ENCODE results near the gene GNB1L. TPM values are rescaled to one million over a fixed set of nuclear protein-coding genes. Genes with fewer than 3 reads are reported as not detected.

GNB1L gene
- total RNA-seq, 1 donor from 2014 or later, result 6.1 TPM

DNA sequence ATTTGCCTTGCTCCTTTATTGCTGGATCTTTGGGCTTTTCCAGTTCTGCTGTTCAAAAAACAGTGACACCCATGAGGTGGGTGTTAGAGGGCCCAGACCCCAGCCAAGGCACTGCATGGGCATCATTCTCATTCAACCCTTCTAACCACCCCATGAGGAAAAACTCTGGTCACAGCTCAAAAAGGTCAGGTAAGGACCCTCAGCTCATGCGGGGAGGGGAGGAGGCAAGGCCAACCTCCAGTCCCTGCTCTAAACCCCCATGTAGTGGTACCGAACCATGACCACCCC is 7.4 kb downstream of the GNB1L start:
- Mint-ChIP-seq H3K36me3 (ENCODE audit: unreplicated experiment) (peaks cover 10% of the 10 kb centered on the region), H3K4me1 (ENCODE audit: unreplicated experiment) (peaks cover 31% of the 10 kb centered on the region), H3K4me3 (ENCODE audit: unreplicated experiment) (no peak overlapping the region), H3K27me3 (ENCODE audit: unreplicated experiment) (no peaks in the 10 kb centered on the region), H3K9me3 (ENCODE audit: unreplicated experiment) (no peaks in the 10 kb centered on the region), H3K27ac (ENCODE audit: unreplicated experiment) (no peak overlapping the region)
- TF ChIP-seq, protein P1, sequence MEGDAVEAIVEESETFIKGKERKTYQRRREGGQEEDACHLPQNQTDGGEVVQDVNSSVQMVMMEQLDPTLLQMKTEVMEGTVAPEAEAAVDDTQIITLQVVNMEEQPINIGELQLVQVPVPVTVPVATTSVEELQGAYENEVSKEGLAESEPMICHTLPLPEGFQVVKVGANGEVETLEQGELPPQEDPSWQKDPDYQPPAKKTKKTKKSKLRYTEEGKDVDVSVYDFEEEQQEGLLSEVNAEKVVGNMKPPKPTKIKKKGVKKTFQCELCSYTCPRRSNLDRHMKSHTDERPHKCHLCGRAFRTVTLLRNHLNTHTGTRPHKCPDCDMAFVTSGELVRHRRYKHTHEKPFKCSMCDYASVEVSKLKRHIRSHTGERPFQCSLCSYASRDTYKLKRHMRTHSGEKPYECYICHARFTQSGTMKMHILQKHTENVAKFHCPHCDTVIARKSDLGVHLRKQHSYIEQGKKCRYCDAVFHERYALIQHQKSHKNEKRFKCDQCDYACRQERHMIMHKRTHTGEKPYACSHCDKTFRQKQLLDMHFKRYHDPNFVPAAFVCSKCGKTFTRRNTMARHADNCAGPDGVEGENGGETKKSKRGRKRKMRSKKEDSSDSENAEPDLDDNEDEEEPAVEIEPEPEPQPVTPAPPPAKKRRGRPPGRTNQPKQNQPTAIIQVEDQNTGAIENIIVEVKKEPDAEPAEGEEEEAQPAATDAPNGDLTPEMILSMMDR (IDR thresholded peaks at IDR 0.05), result no peak
- no peak for DNase-seq (ENCODE audit: extremely low spot score, unreplicated experiment)

DNA sequence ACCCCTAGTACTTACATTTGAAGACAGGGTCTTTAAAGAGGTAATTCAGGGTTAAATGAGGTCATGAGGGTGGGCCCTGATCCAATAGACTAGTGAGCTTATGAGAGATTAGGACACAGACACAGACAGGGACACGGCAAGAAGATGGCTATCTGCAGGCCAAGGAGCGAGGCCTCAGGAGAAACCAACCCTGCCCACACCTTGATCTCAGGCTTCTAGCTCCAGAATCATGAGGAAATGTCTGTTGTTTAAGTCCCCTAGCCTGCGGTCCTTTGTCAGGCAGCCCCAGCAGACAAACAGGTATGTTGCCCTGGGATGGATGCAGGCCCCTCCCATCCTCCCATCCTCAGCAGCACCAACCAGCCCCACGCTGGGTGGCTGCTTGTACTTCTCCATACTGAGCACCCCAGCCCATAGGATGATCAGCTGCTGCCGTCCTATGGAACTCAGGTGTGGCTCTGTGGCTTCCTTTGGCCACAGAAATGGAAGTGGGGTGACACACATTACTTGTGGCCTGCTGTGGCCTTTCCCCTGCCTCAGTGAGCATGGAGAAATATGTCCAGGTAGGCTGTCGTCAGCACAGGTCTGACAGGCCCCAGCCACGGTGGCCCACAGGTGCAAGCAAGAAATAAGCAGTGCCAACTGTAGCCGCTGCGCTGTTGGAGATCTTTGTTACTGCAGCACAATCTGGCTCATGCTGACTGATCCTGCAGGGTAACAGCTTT is 7.9 kb downstream of the GNB1L start:
- Mint-ChIP-seq H3K27ac (ENCODE audit: unreplicated experiment) (no peak overlapping the region), H3K4me1 (ENCODE audit: unreplicated experiment) (peaks cover 31% of the 10 kb centered on the region), H3K4me3 (ENCODE audit: unreplicated experiment) (no peak overlapping the region), H3K9me3 (ENCODE audit: unreplicated experiment) (no peaks in the 10 kb centered on the region), H3K36me3 (ENCODE audit: unreplicated experiment) (peaks cover 8% of the 10 kb centered on the region), H3K27me3 (ENCODE audit: unreplicated experiment) (no peaks in the 10 kb centered on the region)
- TF ChIP-seq, protein P1 (IDR thresholded peaks at IDR 0.05), result no peak
- no peak for DNase-seq (ENCODE audit: extremely low spot score, unreplicated experiment)

DNA sequence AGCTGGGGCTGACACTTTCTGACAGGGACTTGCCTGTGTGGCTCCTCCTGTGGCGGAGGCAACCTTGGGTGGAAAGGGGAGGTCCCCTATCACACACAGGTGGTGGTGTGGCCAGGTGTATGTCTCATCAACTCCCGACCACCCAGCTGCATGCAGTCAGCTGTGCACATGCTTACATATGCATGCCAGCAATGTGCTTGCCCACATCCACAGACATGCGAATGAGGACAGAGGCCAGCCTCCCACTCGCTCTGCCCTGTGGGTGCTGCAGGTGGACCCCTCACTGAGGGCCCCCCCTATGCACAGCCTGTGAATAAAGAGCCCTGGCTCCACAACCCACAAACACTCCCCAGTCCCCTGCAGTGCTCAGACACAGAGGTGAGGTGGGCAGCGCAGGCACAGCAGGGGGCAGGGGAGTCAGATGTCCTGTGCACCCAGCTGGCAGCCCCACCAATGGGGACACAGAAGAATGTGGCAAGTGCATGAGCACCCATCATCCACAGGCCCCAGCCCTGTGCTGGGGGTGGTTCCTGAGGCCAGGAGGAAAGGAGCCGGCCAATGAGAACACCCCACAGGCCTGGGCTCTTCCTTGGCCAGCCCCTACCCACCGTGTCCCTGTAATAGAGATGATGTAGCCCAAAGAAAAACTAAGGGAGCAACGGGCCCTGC is 9.5 kb downstream of the GNB1L start:
- TF ChIP-seq, protein P1 (IDR thresholded peaks at IDR 0.05), result no peak

DNA sequence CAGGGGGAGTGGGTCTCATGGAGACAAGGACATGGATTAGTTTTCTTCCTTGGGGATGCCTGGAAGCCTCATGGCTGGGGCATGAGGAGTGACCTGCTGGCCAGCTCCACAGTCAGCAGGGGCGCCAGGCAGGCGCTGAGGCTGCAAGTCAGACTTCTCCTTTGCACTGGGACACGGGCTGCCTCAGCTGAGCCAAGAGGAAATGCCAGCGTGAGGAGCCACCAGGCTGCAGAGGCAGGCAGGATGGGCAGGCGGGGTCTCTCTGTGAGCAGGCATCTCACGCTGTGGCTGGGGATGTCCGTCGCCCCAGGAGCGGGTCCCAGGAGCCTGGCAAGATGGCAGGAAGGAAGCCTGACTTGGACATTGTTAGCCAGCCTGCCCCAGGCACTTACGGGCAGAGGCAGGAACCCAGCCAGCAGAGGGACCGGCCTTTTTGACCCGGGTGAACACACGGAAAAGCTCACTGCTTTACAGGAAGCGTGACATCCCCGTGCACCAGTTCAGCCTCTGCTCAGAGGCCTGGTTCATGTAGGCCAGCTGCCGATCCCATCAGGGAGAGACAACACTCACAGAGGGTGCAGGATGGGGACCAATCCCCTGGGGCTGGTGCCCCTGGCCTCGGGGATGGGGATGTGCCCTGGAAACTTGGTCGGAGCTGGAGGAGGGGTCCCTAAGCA is 10.2 kb downstream of the GNB1L start:
- H3K27ac Mint-ChIP-seq (ENCODE audit: unreplicated experiment), result peak overlapping the region; percentile 87
- peak overlapping the region; percentile 41 for H3K4me3 Mint-ChIP-seq (ENCODE audit: unreplicated experiment)
- TF ChIP-seq, protein P1 (IDR thresholded peaks at IDR 0.05), result peak; percentile 39
- H3K27me3 Mint-ChIP-seq (ENCODE audit: unreplicated experiment), result no peaks in the 10 kb centered on the region
- DNase-seq (ENCODE audit: extremely low spot score, unreplicated experiment), result peak; percentile 90
- H3K4me1 Mint-ChIP-seq (ENCODE audit: unreplicated experiment), result peaks cover 35% of the 10 kb centered on the region
- H3K9me3 Mint-ChIP-seq (ENCODE audit: unreplicated experiment), result no peaks in the 10 kb centered on the region
- peaks cover 5% of the 10 kb centered on the region for H3K36me3 Mint-ChIP-seq (ENCODE audit: unreplicated experiment)

More for the DNA sequence above, 9.5 kb downstream of the GNB1L start:
- DNase-seq (ENCODE audit: extremely low spot score, unreplicated experiment), result no peak
- Mint-ChIP-seq H3K27me3 (ENCODE audit: unreplicated experiment) (no peaks in the 10 kb centered on the region), H3K36me3 (ENCODE audit: unreplicated experiment) (peaks cover 5% of the 10 kb centered on the region), H3K4me1 (ENCODE audit: unreplicated experiment) (peaks cover 34% of the 10 kb centered on the region), H3K27ac (ENCODE audit: unreplicated experiment) (peak overlapping the region; percentile 87), H3K4me3 (ENCODE audit: unreplicated experiment) (no peak overlapping the region), H3K9me3 (ENCODE audit: unreplicated experiment) (no peaks in the 10 kb centered on the region)

DNA sequence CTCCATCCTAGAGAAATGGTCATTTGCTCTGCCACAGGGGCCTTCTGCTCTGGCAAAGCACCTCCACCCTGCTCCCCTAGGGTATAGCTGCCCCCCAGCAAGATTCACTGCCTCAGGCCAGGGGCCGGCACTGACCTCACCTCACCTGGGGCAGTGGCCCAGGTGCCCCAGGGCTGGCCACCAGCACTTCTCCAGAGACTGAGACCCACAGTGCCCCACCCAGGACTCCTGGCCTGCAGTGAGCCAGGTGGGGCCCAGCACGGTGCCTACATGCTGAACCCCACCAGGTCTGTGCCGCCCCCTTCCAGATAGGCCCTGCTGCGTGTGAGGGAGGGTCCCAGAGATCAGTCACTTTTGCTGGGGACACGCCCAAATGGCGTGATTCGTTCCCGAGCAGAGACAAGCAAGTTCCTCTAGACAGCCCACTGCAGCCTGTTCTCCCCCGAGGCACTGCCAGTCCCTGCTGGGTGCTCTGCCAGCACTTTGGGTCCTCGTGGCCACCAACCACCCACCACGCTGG is 10.8 kb downstream of the GNB1L start:
- peaks cover 5% of the 10 kb centered on the region for H3K36me3 Mint-ChIP-seq (ENCODE audit: unreplicated experiment)
- H3K4me1 Mint-ChIP-seq (ENCODE audit: unreplicated experiment), result peaks cover 35% of the 10 kb centered on the region
- H3K27ac Mint-ChIP-seq (ENCODE audit: unreplicated experiment), result peak overlapping the region; percentile 87
- DNase-seq (ENCODE audit: extremely low spot score, unreplicated experiment), result no peak
- TF ChIP-seq, protein P1 (IDR thresholded peaks at IDR 0.05), result no peak
- H3K27me3 Mint-ChIP-seq (ENCODE audit: unreplicated experiment), result no peaks in the 10 kb centered on the region
- no peaks in the 10 kb centered on the region for H3K9me3 Mint-ChIP-seq (ENCODE audit: unreplicated experiment)
- H3K4me3 Mint-ChIP-seq (ENCODE audit: unreplicated experiment), result peak overlapping the region; percentile 41
